KOPT-K1 (cell line): ENCODE measurements around the gene ACOX2.
"Not testable (repeated sequence)": the region's sequence is repeated elsewhere in the genome, so short reads cannot be mapped to it uniquely, and the experiment has no call there.

Experiments used
- H3K27ac ChIP-seq: fragments of 200-600 bp; sonication (generic); 2 replicates; pipeline ENCODE4 v1.5.1; 2016; ENCODE audit warnings: antibody characterized with exemption, mild to moderate bottlenecking, low read depth, low read length; ENCODE audit not compliant: poor library complexity, severe bottlenecking
- H3K36me3 ChIP-seq: fragments of 200-600 bp; sonication (generic); 2 replicates; pipeline ENCODE4 v1.5.1; 2017; ENCODE audit warnings: antibody characterized with exemption, mild to moderate bottlenecking, low read length, moderate library complexity; ENCODE audit not compliant: insufficient read depth
- H3K9me3 ChIP-seq: fragments of 200-600 bp; sonication (generic); 2 replicates; pipeline ENCODE4 v1.5.1; 2017; ENCODE audit warnings: antibody characterized with exemption, low read length, mild to moderate bottlenecking; ENCODE audit not compliant: insufficient read depth, poor library complexity, severe bottlenecking

The ACOX2 gene

DNA sequence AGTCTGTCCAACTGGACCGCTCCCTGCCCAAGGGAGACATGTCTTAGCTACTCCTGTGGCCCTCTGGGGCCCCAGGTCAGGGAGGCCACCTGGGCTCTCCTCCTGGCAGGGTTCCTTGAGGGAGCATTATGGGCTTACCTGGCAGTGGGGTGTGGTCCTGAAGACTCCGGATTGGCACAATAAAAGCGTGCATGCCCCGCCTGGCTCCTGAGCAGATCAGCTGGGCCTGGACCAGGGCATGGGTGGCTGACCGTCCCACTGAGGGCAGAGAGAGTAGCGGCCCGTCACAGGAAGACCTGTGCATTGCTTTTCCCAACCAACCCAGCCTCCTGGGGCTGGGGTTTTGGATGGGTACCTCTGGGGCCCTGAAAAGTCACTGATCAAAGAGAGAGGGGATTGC, 5.4 kb downstream of the ACOX2 start:
- Histone ChIP-seq H3K27ac (no peak overlapping the region), H3K9me3 (no peaks in the 10 kb centered on the region), H3K36me3 (no peaks in the 10 kb centered on the region)

GRCh38 chr3:58530354-58530865, 6.6 kb downstream of the ACOX2 start:
- Histone ChIP-seq H3K36me3 (no peaks in the 10 kb centered on the region), H3K27ac (no peak overlapping the region), H3K9me3 (no peaks in the 10 kb centered on the region)

DNA sequence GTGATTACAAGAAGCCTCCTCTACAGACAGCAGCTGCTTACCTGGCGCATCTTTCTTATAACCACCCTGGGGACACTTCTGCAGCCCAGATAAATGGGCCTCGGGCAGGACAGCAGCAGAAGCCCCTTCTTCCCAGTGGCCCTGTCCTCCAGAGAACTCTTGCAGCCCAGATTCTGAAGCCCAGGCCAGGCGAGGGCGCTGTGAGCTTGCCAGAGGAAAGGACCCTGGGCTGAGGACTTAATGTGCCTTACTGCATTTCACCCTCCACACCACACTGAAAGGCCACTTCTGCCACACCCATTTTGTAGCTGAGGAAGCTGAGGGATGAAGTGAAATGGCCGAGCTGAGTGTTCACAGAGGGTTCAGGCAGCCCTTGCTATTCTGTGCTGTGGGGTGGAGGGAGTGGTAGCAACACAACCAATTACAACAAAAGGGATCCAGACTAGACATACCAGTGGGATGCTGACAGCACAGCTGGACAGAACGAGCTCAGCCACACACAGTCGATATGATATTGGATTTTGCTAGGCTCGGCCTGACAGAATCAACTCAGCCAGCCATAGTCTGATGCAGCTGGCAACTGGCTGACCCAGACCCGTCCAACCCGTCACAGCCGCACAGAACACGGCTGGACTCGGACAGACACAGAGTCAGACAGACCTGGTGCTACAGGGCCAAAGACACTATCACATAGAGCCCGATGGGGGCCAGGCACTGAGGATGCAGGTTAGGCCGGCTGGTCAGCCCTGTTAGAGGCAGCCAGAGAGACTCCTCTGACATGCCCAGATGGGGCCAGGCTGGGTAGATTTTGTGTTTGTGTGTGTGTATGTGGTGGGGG, 7.3 kb downstream of the ACOX2 start:
- H3K9me3 ChIP-seq = no peaks in the 10 kb centered on the region
- no peaks in the 10 kb centered on the region for H3K36me3 ChIP-seq
- no peak overlapping the region for H3K27ac ChIP-seq

DNA sequence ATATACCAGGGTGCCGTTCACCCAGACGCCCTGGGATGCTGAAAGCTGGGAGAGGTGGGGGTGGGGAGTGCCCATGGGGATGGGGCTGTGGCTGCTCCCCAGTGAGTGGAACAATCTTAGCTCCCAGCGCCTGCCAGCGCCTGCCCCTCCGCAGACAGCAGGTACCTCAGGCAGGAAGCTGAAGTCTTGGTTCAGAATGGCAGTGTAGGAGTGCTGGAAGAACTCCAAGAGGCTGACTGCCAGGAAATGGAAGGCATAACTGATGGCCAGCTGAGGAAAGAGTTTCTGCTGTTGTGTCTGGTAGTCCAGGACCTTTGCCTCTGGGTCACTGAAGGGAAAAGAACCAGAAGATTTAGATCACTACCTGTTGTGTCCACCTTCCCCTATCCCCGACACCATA, 8.4 kb downstream of the ACOX2 start:
- Histone ChIP-seq H3K27ac (no peak overlapping the region), H3K36me3 (no peaks in the 10 kb centered on the region), H3K9me3 (no peaks in the 10 kb centered on the region)

GRCh38 chr3:58527440-58527839, 9.6 kb downstream of the ACOX2 start:
- not testable (repeated sequence) for H3K9me3 ChIP-seq, H3K36me3 ChIP-seq, H3K27ac ChIP-seq

GRCh38 chr3:58526515-58526957, 10.5 kb downstream of the ACOX2 start:
- H3K36me3 ChIP-seq = no peaks in the 10 kb centered on the region
- no peaks in the 10 kb centered on the region for H3K9me3 ChIP-seq
- no peak overlapping the region for H3K27ac ChIP-seq

DNA sequence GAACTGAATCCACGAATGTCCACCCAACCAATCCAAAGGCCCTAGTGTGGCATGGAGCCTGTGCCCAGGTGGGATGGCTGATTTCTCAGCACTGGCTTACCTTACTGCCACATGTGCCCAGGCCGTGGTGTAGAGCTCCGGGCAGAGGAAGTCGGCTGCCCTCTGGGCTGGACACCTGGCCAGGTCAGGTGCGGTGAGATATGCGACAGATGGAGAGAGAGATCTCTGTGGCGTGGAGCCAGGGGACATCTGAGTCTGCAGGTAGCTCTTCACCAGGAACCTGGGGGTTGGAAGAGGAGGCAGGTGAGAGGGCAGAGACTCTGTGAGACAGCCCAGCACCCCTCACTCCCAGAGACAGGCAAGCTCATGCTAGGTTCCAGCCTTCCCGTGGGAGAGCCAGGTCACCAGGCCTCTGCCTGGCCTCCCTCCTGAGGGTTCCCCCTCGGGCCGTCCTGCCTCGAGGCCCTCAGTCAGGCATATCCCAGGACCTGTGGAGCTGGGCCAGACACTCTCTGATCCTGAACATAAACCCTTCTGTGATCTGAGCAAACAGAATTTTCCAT, 12.6 kb downstream of the ACOX2 start:
- Histone ChIP-seq H3K36me3 (no peaks in the 10 kb centered on the region), H3K27ac (no peak overlapping the region), H3K9me3 (no peaks in the 10 kb centered on the region)

DNA sequence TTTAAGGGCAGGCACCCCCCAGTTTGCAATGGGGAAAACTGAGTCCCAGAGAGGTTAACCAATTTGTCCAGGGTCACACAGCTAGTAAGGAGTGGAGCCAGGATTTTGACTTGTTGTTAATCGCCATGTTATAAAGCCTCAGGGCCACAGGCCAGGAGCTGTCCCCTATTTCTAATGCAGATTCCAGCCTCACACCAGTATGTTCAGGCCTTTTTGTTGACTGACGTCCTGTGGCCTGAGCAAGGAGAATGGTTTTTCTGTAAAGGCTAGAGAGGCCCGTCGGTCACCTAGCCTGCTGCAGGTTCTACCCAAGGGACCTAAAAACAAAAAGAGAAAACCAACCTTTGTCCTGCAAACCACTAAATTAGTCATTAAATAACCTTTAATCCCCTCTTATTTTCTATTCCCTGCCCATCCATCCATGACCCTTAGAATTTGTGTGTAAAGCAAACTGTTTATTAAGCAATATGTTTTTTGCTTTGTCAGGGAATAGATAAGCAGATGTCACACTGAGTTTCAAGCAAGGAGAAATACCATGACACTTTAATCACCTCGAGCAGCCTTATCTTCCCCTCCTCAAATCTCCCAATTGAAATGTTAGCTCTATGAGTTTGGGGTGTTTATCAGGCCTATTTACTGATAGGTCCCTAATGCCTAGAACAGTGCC, 14.1 kb downstream of the ACOX2 start:
- no peak overlapping the region for H3K27ac ChIP-seq

GRCh38 chr3:58521917-58522631, 14.9 kb downstream of the ACOX2 start:
- H3K36me3 ChIP-seq = no peaks in the 10 kb centered on the region
- H3K9me3 ChIP-seq = no peaks in the 10 kb centered on the region
- H3K27ac ChIP-seq = no peak overlapping the region

More for the DNA sequence above, 14.1 kb downstream of the ACOX2 start:
- Histone ChIP-seq H3K36me3 (no peaks in the 10 kb centered on the region), H3K9me3 (no peaks in the 10 kb centered on the region)

GRCh38 chr3:58521336-58521670, 15.7 kb downstream of the ACOX2 start:
- H3K9me3 ChIP-seq = no peaks in the 10 kb centered on the region
- no peaks in the 10 kb centered on the region for H3K36me3 ChIP-seq
- H3K27ac ChIP-seq = no peak overlapping the region

DNA sequence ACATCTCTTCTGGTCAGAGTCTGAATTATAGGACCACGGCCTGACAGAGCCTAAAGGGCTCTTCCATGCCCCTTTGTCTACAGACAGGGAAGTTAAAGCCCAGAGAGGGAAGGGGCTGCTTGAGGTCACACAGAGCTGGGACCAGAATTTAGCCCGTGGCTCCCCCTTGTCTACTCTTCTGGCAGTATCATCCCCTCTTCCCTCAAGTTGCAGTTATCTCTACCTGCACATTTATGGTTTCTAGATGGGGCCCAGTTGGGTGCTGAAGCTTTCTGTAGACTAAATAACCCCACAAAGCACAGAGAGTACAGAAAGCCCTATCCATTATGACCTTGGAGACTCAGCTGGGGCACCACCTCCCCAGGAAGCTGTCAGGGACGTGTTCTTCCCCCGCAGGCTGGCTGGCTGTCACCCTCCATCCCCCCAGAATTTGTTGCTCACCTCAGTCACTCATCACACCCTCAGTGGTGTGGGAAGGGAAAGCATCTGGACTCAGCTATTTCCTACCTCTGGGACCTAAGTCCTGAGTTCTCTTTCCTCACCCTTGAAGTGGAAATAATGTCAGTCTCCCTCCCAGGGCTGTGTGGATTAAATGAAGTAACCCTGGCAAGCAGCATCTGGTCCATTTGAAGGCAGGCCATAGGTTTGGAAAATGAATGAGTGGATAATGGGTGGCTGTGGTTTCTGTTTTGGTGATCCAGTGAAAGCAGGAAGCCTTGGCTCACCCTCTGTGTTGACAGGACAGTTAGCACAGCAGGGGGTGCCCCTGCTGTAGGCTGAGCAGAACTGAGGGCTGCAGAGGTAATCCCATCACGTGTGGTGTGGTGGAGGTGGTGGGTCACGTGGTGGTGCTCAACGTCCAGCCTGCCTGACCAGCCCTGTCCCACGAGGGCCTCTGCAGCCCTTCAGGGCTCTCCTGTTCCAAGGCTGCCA, 16.3 kb downstream of the ACOX2 start:
- no peaks in the 10 kb centered on the region for H3K9me3 ChIP-seq
- H3K36me3 ChIP-seq = no peaks in the 10 kb centered on the region
- no peak overlapping the region for H3K27ac ChIP-seq

GRCh38 chr3:58519668-58520402, 17.2 kb downstream of the ACOX2 start:
- no peak overlapping the region for H3K27ac ChIP-seq
- H3K9me3 ChIP-seq = no peaks in the 10 kb centered on the region

DNA sequence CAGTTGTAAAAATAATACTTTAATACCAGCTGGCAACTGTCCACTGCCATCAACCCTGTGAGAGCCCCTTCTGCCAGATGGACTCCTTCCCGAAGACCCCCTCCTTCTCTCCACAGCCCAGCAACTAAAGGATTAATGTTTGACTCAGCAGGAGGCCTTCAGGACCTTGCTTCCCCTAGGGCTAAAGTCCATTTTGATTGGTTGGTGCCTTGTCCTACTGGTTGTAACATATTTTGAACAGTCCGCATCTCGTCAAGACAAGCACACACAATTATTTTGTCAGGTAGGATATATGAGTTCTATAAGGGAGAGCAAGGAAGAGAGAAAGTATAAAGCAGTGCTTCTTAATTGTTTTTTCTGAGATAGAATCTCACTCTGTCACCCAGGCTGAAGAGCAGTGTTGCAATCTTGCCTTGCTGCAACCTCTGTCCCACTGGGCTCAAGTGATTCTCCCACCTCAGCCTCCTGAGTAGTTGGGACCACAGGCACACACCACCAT, 18.6 kb downstream of the ACOX2 start:
- Histone ChIP-seq H3K36me3 (no peaks in the 10 kb centered on the region), H3K27ac (no peak overlapping the region), H3K9me3 (no peaks in the 10 kb centered on the region)

More at GRCh38 chr3:58519668-58520402, 17.2 kb downstream of the ACOX2 start:
- no peaks in the 10 kb centered on the region for H3K36me3 ChIP-seq
